ENCODE results near the gene IL34. TPM values are rescaled to one million over a fixed set of nuclear protein-coding genes. Genes with fewer than 3 reads are reported as not detected.

IL34 gene
- total RNA-seq, 2 experiments from 2014 or later: not detected

DNA sequence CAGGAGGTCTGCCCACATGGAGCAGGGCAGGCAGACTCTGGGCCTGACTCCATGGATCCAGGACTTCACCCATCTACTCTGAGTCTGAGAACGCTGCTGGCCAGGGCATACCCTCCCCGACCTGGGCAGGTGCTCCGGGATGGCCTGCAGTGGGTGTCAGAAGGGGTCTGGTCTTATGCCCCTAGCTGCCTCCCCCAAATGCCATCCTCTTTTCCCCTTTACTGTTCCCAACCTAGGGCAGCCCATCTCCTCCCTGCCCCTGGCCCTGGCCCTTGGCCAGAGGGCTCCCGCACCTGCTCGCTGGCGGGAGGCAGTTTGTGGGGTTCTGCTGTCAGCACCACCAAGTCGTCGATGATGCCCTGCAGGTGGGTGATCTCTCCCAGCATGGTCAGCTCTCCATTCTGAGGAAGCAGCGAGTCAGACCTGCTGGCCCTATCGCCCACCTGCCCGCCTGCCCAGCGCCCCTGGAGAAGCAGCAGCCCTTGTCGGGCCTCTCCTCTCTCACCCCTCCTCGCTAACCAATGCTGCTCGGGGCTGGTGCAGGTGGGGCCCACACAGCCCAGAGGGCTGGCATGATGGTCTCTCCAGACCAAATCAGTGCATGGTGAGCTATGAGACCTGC lies 31.3 kb downstream of the IL34 start:
- Mint-ChIP-seq H3K9me3 (no peaks in the 10 kb centered on the region), H3K27ac (no peak overlapping the region), H3K27me3 (ENCODE audit: low read depth) (no peaks in the 10 kb centered on the region), H3K4me3 (no peak overlapping the region), H3K4me1 (ENCODE audit: low read depth) (no peaks in the 10 kb centered on the region), H3K36me3 (ENCODE audit: low read depth) (no peaks in the 10 kb centered on the region)
- CTCF ChIA-PET: interaction anchor here (9.3 kb wide), 1 partner anchor 92 kb away, joined by 70 read pairs; no protein-coding TSS in a partner anchor
- no peak for DNase-seq
- intact Hi-C loops (cut with micrococcal nuclease): no loop called here

DNA sequence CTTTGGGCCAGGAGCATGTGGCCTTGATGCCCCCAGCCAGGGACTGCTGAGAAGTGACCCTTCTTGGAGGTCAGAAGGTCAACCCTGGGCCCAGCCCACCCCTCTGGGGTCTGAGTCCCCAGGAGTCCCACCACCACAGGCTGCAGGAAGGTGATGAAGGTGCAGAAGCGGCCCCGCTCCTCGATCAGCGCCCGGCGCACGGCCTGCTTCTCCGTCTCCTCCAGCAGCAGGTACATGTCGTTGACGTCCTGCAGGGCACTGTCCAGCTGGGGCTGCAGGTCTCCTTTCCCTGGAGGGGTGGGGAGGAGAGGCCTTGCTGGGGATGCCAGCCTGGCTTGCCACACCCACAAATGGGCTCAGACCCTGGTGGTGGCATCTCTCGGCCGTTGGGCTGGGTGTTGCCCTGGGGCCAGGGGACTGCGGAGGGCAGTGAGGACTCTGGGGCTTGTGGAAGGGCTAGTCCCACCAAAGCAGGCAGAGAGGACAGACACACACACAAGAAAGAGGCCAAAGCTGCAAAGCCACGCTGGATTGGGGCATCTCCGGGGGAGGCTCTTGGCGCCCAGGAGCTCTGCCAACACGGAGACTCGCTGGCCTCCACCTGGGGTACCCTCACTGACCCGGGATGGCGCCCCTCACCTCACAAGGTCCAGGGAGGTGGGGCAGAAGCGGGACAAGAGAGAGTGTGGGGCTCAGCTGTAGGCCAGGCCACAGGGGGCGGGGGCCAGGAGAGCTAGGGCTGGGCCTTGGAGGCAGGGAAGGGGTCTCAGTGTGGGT lies 31.9 kb downstream of the IL34 start:
- H3K4me1 Mint-ChIP-seq (ENCODE audit: low read depth): no peaks in the 10 kb centered on the region
- H3K27me3 Mint-ChIP-seq (ENCODE audit: low read depth): no peaks in the 10 kb centered on the region
- H3K4me3 Mint-ChIP-seq: no peak overlapping the region
- H3K27ac Mint-ChIP-seq: no peak overlapping the region
- no peaks in the 10 kb centered on the region for H3K36me3 Mint-ChIP-seq (ENCODE audit: low read depth)
- intact Hi-C loops (cut with micrococcal nuclease): no loop called here
- no peak for DNase-seq
- CTCF ChIA-PET: interaction anchor here (1.1 to 9.3 kb wide), 4 partner anchors 10 to 92 kb away, joined by 3 to 70 read pairs (median 3); no protein-coding TSS in a partner anchor
- H3K9me3 Mint-ChIP-seq: no peaks in the 10 kb centered on the region

DNA sequence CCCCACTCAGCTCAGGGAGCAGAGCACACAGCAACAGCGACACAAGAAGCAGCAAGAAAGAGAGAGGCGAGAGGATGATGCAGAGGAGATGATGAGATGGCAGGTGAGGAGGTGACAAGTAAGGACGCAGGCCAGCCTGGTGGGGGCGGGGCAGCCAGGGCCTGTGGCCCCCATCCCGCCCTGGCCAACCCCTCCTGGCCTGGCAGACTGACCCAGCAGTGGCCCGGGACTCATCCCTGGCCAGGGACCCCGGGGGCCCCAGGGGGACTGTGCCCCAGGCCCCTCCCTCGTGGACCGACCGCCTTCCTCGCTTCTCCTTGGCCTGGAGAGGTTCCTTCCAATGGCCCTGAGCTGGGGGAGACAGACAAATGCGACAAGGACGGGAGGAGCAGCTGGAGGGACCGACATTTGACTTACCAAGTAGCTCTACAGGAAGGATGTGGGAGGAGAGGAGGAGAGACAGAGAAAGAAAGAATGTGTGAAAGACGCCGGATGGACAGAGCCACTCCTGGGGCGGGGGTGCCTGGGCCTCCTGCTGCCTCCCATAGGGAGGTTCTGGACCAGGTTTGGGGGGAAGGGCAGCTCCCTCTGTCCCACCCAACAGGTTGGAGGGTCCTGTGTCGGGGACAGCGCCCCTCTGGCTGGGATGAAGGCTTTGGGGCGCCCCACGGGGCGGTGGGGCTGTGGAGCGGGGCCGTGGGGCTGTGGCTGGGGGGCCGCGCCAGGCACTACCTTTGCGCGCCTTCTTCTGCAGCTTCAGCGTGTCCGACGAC lies 32.7 kb downstream of the IL34 start:
- Mint-ChIP-seq H3K27me3 (ENCODE audit: low read depth) (no peaks in the 10 kb centered on the region), H3K4me1 (ENCODE audit: low read depth) (no peaks in the 10 kb centered on the region), H3K27ac (no peak overlapping the region), H3K36me3 (ENCODE audit: low read depth) (no peaks in the 10 kb centered on the region), H3K9me3 (no peaks in the 10 kb centered on the region), H3K4me3 (no peak overlapping the region)
- CTCF ChIA-PET: interaction anchor here (1.1 to 9.3 kb wide), 5 partner anchors 11 to 91 kb away, joined by 3 to 70 read pairs (median 3); no protein-coding TSS in a partner anchor
- intact Hi-C loops (cut with micrococcal nuclease): no loop called here
- DNase-seq: no peak

DNA sequence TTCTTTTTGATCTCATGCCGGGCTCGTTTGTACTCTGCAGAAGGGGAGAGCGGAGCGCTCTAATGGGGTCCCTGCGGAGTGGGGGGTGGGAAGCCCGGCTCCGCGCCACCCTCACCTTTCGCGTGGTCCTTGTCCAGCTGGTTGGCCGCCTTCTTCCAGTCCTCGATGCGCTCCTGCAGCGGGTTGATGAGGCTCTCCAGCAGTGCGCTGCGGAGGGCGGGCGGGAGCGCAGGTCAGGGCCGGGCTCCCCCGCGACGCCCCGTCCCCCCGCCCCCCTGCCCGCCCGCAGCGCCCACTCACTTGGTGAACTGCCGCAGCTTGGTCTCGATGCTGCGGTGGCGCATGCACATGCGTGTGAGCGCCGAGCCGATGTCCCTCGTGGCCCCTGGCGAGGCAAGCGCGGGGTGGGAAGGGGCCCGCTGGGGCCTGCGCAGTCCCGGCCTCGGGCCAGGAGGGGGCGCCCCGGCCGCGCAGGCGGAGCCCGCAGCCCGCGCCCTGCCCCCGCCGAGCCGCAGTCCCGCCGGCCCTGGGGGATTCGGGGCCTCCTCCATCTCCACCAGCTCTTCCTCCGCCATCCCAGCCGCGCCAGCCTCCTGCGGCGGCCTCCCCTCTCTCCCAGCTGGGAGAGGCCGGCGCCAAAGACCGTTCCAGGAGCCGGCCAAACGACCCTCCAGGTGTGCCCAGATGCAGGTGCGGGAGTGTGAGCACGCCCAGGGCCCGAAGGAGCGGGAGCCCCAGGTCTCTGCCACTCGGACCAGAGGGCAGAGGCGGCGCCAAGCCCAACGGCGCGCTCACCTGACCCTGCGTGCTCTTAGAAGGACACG lies 33.5 kb downstream of the IL34 start:
- Mint-ChIP-seq H3K27me3 (ENCODE audit: low read depth) (peaks cover 3% of the 10 kb centered on the region), H3K36me3 (ENCODE audit: low read depth) (no peaks in the 10 kb centered on the region), H3K4me1 (ENCODE audit: low read depth) (no peaks in the 10 kb centered on the region), H3K4me3 (no peak overlapping the region), H3K27ac (no peak overlapping the region), H3K9me3 (no peaks in the 10 kb centered on the region)
- CTCF ChIA-PET: interaction anchor here (1.1 to 9.3 kb wide), 5 partner anchors 12 to 90 kb away, joined by 3 to 70 read pairs (median 3); no protein-coding TSS in a partner anchor
- no peak for DNase-seq
- intact Hi-C loops (cut with micrococcal nuclease): loop anchor here (1.0 kb wide), 2 partner anchors 58 to 91 kb away; no protein-coding TSS in a partner anchor

DNA sequence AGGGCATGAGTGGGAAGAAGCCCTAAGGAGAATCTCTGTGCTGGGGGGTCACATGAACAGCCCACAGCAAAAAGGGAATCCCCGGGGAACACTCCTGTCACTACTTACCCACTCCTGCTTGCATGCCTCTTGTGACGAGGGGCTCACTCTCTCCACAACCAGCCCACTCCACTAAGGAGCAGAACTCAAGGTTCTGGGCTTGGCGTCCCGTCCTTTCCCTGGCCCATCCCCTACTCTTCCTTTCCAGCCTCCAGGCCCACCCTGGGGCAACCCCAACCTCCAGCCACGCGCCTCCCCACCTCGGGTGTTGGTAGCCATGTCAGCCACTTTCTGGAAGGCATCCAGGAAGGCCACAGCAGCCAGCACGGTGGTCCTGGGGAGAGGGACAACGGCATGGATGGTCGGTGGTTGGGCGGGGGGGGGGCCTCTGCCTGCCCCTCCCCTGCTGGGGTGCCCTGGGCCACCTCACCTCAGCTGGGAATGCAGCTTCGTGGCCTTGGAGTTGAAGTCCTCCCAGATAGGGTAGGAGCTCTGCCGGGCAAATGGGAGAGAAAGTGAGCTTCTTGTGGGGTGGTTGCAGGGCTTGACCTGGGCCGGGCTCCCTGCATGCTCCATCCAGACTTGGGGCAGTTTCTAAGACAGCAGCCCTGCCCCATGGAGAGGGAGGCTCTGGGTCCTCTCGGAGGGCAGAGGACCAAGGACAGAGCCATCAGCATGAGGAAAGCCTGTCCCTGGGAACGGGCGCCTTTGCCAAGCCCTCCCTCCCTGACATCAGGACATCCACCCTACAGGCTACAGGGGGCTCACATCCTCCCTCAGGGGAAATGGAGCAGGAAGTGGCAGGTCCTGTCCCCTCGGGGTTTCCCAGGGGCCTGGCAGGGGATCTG lies 34.4 kb downstream of the IL34 start:
- H3K4me3 Mint-ChIP-seq: no peak overlapping the region
- intact Hi-C loops (cut with micrococcal nuclease): loop anchor here (1.0 kb wide), 2 partner anchors 58 to 91 kb away; no protein-coding TSS in a partner anchor
- CTCF ChIA-PET: interaction anchor here (0.6 to 9.3 kb wide), 4 partner anchors 8 to 89 kb away, joined by 3 to 70 read pairs (median 4); no protein-coding TSS in a partner anchor
- no peaks in the 10 kb centered on the region for H3K36me3 Mint-ChIP-seq (ENCODE audit: low read depth)
- H3K27me3 Mint-ChIP-seq (ENCODE audit: low read depth): peaks cover 5% of the 10 kb centered on the region
- no peaks in the 10 kb centered on the region for H3K9me3 Mint-ChIP-seq
- peaks cover 2% of the 10 kb centered on the region for H3K4me1 Mint-ChIP-seq (ENCODE audit: low read depth)
- H3K27ac Mint-ChIP-seq: no peak overlapping the region
- no peak for DNase-seq

DNA sequence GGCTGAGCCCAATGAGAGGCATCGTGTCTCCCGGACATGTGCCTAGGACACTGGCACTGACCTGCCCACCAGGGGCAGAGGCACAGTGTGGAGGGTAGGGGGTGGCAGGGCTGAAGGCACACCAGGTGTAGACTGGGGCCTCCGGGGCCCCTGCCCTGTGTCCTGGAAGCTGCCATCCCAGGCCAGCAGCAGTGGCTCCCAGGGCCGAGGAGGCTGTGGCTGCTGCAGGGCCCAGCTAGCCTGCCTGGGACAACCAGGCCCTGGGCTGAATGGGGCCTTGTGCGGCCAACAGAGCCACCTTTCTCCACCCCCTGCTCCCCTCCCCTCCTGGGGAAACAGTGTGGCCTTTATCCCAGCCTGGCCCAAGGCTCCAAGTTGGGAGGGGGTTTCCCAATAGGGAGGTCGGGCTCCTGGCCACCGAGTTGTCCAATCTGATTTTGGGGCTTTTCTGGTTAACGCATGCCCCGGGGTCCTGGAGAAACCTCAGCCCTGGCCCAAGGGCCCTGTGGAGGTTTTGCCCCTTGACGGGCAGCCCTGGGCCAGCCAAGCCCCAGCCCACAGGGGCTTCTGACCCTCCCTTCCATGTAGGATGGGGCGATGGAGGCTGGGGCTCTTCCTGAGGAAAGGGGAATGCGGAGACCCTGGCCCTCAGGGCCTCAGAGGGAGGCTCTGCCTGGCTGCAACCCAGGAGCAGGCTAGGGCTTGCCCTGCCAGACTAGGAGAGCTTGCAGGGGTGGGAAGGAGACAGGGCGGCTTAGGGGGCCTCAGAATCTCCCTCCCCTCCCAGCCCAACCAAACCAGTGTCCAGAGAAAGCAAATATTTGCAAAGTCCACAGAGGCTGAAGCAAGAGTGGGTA lies 35.3 kb downstream of the IL34 start:
- Mint-ChIP-seq H3K27ac (no peak overlapping the region), H3K36me3 (ENCODE audit: low read depth) (no peaks in the 10 kb centered on the region), H3K9me3 (no peaks in the 10 kb centered on the region), H3K27me3 (ENCODE audit: low read depth) (peaks cover 5% of the 10 kb centered on the region), H3K4me1 (ENCODE audit: low read depth) (peaks cover 2% of the 10 kb centered on the region), H3K4me3 (no peak overlapping the region)
- CTCF ChIA-PET: interaction anchor here (0.6 to 9.3 kb wide), 4 partner anchors 9 to 88 kb away, joined by 3 to 70 read pairs (median 4); no protein-coding TSS in a partner anchor
- intact Hi-C loops (cut with micrococcal nuclease): no loop called here
- DNase-seq: no peak

DNA sequence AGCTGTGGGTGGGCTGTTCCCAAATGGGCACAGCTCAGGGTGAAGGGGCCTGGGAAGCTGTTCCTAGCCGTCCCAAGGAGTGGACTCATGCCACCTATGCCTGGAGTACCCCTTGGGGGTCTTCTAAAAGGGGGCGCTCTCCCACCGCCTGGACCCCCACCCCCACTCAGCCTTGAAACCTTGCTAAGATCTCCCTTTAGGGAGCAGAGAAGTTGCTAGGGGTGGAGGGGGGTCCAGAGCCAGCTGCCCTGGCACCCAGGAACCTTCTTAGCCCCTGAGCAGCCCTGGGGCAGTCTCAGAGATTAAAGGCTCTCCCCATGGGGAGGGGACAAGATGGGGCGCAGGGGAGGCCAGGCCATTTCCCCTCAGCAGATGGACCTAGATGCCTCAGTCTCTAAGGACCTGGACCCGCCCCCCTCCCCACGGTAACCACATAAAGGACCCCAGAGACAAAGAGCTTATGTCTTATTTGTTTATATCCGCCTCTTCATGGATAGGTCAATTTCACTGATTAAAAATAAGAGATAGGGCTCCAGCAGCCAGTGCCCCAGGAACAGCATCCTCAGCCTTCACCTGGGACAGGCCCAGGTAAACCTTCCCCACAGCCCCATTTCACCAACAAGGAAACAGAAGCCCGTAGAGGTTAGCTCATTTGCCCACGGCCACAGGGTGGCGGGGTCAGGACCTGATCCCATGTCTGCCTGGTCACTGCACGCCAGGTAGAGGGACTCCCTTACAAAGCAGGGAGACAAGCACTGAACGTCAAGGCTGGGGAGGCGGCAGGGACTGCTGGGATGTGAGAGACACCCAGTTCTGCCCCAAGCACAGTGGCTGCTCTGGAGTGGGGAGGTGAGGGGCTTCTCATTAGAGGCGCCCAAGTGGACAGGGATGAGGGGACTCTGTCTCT lies 36.1 kb downstream of the IL34 start:
- H3K9me3 Mint-ChIP-seq: no peaks in the 10 kb centered on the region
- no peak overlapping the region for H3K4me3 Mint-ChIP-seq
- no peak overlapping the region for H3K27ac Mint-ChIP-seq
- peaks cover 2% of the 10 kb centered on the region for H3K4me1 Mint-ChIP-seq (ENCODE audit: low read depth)
- H3K36me3 Mint-ChIP-seq (ENCODE audit: low read depth): no peaks in the 10 kb centered on the region
- H3K27me3 Mint-ChIP-seq (ENCODE audit: low read depth): peaks cover 5% of the 10 kb centered on the region
- CTCF ChIA-PET: interaction anchor here (0.6 to 9.3 kb wide), 3 partner anchors 56 to 88 kb away, joined by 3 to 70 read pairs (median 4); no protein-coding TSS in a partner anchor
- intact Hi-C loops (cut with micrococcal nuclease): no loop called here
- no peak for DNase-seq

DNA sequence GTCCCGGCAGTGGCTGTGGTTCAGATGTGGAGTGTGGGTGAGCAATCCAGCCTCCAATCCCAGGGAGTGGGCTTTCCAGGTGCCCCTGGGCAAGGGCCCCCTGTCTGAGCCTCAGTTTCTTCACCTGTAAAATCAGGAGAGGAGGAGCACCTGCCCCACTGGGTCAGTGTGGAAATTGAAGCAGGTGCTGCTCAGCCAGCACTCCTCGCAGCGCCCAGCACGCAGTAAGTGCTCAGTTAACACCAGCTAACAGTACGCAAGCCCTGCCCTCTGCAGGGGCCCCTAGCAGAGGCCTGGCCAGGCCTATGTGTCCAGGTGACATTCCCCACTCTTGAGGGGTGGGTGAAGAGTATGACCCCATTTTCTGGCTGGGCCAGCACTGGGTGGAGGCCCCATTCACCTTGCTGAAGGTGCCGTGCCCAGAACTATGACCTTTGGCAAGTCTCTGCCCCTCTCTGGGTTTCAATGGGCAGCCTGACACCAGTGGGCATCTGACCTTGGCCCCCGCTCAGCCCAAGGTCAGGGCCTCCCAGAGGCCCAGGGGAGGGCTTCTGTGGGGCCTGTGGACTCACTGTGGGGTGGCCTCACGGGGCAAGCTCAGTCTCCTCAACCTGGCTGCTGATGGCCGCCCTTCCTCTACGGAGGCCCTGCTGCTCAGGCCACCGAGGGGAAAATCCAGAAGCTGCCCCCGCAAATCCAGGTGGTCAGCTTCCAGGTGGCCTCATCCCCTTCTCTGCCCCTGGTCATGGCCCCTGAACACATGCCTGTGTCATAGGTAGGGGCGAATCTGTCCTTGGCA lies 37.0 kb downstream of the IL34 start:
- Mint-ChIP-seq H3K36me3 (ENCODE audit: low read depth) (no peaks in the 10 kb centered on the region), H3K27ac (no peak overlapping the region), H3K27me3 (ENCODE audit: low read depth) (peaks cover 5% of the 10 kb centered on the region), H3K4me1 (ENCODE audit: low read depth) (peaks cover 2% of the 10 kb centered on the region), H3K4me3 (no peak overlapping the region), H3K9me3 (no peaks in the 10 kb centered on the region)
- intact Hi-C loops (cut with micrococcal nuclease): no loop called here
- CTCF ChIA-PET: interaction anchor here (0.6 to 9.3 kb wide), 3 partner anchors 56 to 89 kb away, joined by 3 to 70 read pairs (median 4); no protein-coding TSS in a partner anchor
- DNase-seq: no peak

Data from activated naive CD4-positive, alpha-beta T cell treated with anti-CD3 and anti-CD28 coated beads for 36 hours (primary cell).